HEK293 (cell line): ENCODE measurements around the gene FGF23.

Experiments used
- ATF2 ChIP-seq: fragments of 450-650 bp; formaldehyde crosslinking; IDR thresholded peaks from 2 replicates; pipeline ENCODE4 v1.5.1; 2016; ENCODE audit warnings: missing biosample characterization, missing genetic modification characterization, low read depth
- CTCF ChIP-seq: fragments of 450-650 bp; formaldehyde crosslinking; IDR thresholded peaks from 2 replicates; pipeline ENCODE4 v1.5.1; 2016; ENCODE audit warnings: missing biosample characterization, missing genetic modification characterization
- MYNN ChIP-seq: fragments of 450-650 bp; formaldehyde crosslinking; IDR thresholded peaks from 2 replicates; pipeline ENCODE4 v1.5.1; 2016; ENCODE audit warnings: missing biosample characterization, missing genetic modification characterization, borderline replicate concordance
- REPIN1 ChIP-seq: fragments of 450-650 bp; formaldehyde crosslinking; IDR thresholded peaks from 2 replicates; pipeline ENCODE4 v1.5.1; 2017; ENCODE audit warnings: missing biosample characterization, missing genetic modification characterization, low read depth
- REST ChIP-seq: fragments of 450-650 bp; formaldehyde crosslinking; IDR thresholded peaks from 2 replicates; pipeline ENCODE4 v1.5.1; 2016; ENCODE audit warnings: missing biosample characterization, missing genetic modification characterization
- SP2 ChIP-seq: fragments of 450-650 bp; formaldehyde crosslinking; IDR thresholded peaks from 2 replicates; pipeline ENCODE4 v1.5.1; 2016; ENCODE audit warnings: missing biosample characterization, missing genetic modification characterization
- ZNF121 ChIP-seq: fragments of 450-650 bp; formaldehyde crosslinking; IDR thresholded peaks from 2 replicates; pipeline ENCODE4 v1.5.1; 2016; ENCODE audit warnings: missing biosample characterization, missing genetic modification characterization
- ZNF133 ChIP-seq: fragments of 450-650 bp; formaldehyde crosslinking; IDR thresholded peaks from 2 replicates; pipeline ENCODE4 v1.5.1; 2016; ENCODE audit warnings: missing biosample characterization, missing genetic modification characterization
- ZNF16 ChIP-seq: fragments of 450-650 bp; formaldehyde crosslinking; IDR thresholded peaks from 2 replicates; pipeline ENCODE4 v1.5.1; 2016; ENCODE audit warnings: low read depth, missing biosample characterization, missing genetic modification characterization
- ZNF274 ChIP-seq, 2 experiments: fragments of 200-500 bp in 1 of 2; fragments of 450-650 bp in 1 of 2; sonication (Bioruptor generic) in 1 of 2; formaldehyde crosslinking in 1 of 2; IDR thresholded peaks; 2 replicates each; pipeline versions ENCODE4 v1.5.1 to v1.6.1; 2014 to 2016; ENCODE audit warnings: borderline replicate concordance in 1 of 2, inconsistent platforms in 1 of 2, low read length in 1 of 2, missing biosample characterization in 1 of 2, missing genetic modification characterization in 1 of 2
- ZNF362 ChIP-seq: fragments of 450-650 bp; formaldehyde crosslinking; IDR thresholded peaks from 2 replicates; pipeline ENCODE4 v1.5.1; 2016; ENCODE audit warnings: missing biosample characterization, missing genetic modification characterization

- TF ChIP-seq ZNF121 (tag by site-specific recombination) = no peak
- no peak for TF ChIP-seq ATF2
- TF ChIP-seq ZNF133 (tag by site-specific recombination) = no peak
- TF ChIP-seq ZNF362 = no peak
- TF ChIP-seq CTCF (tag by site-specific recombination) = no peak
- no peak for TF ChIP-seq REST (tag by site-specific recombination)
- no peak for TF ChIP-seq REPIN1 (tag by site-specific recombination)
- TF ChIP-seq ZNF274 (IDR thresholded peaks at IDR 0.05; ENCODE audit: low read length) = no peak
- TF ChIP-seq ZNF274 (tag by site-specific recombination; IDR thresholded peaks at IDR 0.05; ENCODE audit: borderline replicate concordance) = no peak
- TF ChIP-seq SP2 (tag by site-specific recombination) = no peak
- TF ChIP-seq MYNN (tag by site-specific recombination) = no peak
- no peak for TF ChIP-seq ZNF16
Measured at GRCh38 chr12:4323396-4323795, 56.1 kb downstream of the FGF23 start.
